H1 (cell line): ENCODE data around the gene LRTM1. TPM values are rescaled to one million over a fixed set of nuclear protein-coding genes. Genes with fewer than 3 reads are reported as not detected.

Source experiments
- CTCF ChIA-PET: fragments of 300-600 bp; sonication (Branson Sonifier 250); formaldehyde crosslinking; loops from one replicate; lab custom pipeline; 2021; ENCODE audit not compliant: partially characterized antibody; lab: Charles Lee
- POLR2A ChIA-PET: fragments of 300-600 bp; sonication (Branson Sonifier 250); formaldehyde crosslinking; loops from one replicate; lab custom pipeline; 2021; ENCODE audit warnings: inconsistent platforms; ENCODE audit not compliant: partially characterized antibody; lab: Charles Lee
- DNase-seq, 2 experiments: peaks; one replicate each; pipeline versions ENCODE4 v3.0.0 to v3.0.0-alpha.2; 2010 to 2022; ENCODE audit warnings: low spot score in 2 of 2, low read depth in 1 of 2, mixed read lengths in 1 of 2
- FAIRE-seq: peaks from 2 replicates; lab custom pipeline; 2011; peaks lifted over from hg19 to GRCh38; lab: Jason Lieb, UNC
- H2AFZ ChIP-seq: 2 replicates; pipeline ENCODE4 v1.8.1; 2012; ENCODE audit warnings: low read length, inconsistent platforms
- H2AK5ac ChIP-seq: 2 replicates; pipeline ENCODE4 v1.6.1; 2013; ENCODE audit warnings: low read depth, low read length
- H2BK120ac ChIP-seq: replicated peaks from 2 replicates; pipeline ENCODE3; 2013; ENCODE audit warnings: low read depth, low read length, inconsistent platforms
- H2BK12ac ChIP-seq: 2 replicates; pipeline ENCODE4 v1.6.1; 2013; ENCODE audit warnings: low read depth, low read length
- H2BK15ac ChIP-seq: 2 replicates; pipeline ENCODE4 v1.6.1; 2013; ENCODE audit warnings: low read length
- H2BK20ac ChIP-seq: 2 replicates; pipeline ENCODE4 v1.6.1; 2013; ENCODE audit warnings: low read length
- H2BK5ac ChIP-seq: 2 replicates; pipeline ENCODE4 v1.6.1; 2013; ENCODE audit warnings: low read depth, low read length
- H3K14ac ChIP-seq: 2 replicates; pipeline ENCODE4 v1.6.1; 2013; ENCODE audit warnings: inconsistent platforms; ENCODE audit not compliant: insufficient read length
- H3K18ac ChIP-seq: 2 replicates; pipeline ENCODE4 v1.6.1; 2013; ENCODE audit warnings: low read length; ENCODE audit errors: extremely low read depth
- H3K23ac ChIP-seq: 2 replicates; pipeline ENCODE4 v1.6.1; 2013; ENCODE audit warnings: inconsistent platforms; ENCODE audit not compliant: insufficient read length
- H3K23me2 ChIP-seq: 2 replicates; pipeline ENCODE4 v1.6.1; 2013; ENCODE audit warnings: low read depth, low read length
- H3K27ac ChIP-seq: 2 replicates; pipeline ENCODE4 v1.6.1; 2011; ENCODE audit warnings: low read depth, low read length, inconsistent platforms
- H3K27me3 ChIP-seq, 4 experiments: replicated peaks in 1 of 4; 1 replicate in 1 of 4; 2 replicates in 3 of 4; pipeline versions ENCODE4 v1.6.1 to v1.8.1; 2011 to 2013; ENCODE audit warnings: low read length in 3 of 4, mild to moderate bottlenecking in 3 of 4, inconsistent platforms in 2 of 4, mixed read lengths in 2 of 4, moderate library complexity in 1 of 4; ENCODE audit not compliant: control insufficient read depth in 3 of 4, insufficient read depth in 3 of 4; ENCODE audit errors: extremely low read depth in 1 of 4
- H3K36me3 ChIP-seq, 4 experiments: 2 replicates each; pipeline versions ENCODE4 v1.6.1 to v1.8.1; 2011 to 2013; ENCODE audit warnings: mild to moderate bottlenecking in 4 of 4, low read length in 3 of 4, moderate library complexity in 2 of 4, control low read depth in 1 of 4, inconsistent platforms in 1 of 4; ENCODE audit not compliant: insufficient read depth in 4 of 4, control insufficient read depth in 2 of 4
- H3K4ac ChIP-seq: replicated peaks from 2 replicates; pipeline ENCODE3; 2013; ENCODE audit warnings: low read length, low read depth, mixed read lengths, inconsistent platforms; ENCODE audit not compliant: insufficient read length
- H3K4me1 ChIP-seq, 4 experiments: replicated peaks in 1 of 4; 1 replicate in 1 of 4; 2 replicates in 3 of 4; pipeline versions ENCODE4 v1.6.1 to v1.8.1; 2011 to 2013; ENCODE audit warnings: low read length in 3 of 4, inconsistent platforms in 2 of 4, mixed read lengths in 1 of 4; ENCODE audit not compliant: insufficient read depth in 4 of 4, control insufficient read depth in 3 of 4
- H3K4me2 ChIP-seq, 2 experiments: 2 replicates each; pipeline versions ENCODE4 v1.6.1 to v1.8.1; 2011 to 2013; ENCODE audit warnings: low read depth in 2 of 2, low read length in 2 of 2, control low read depth in 1 of 2, inconsistent platforms in 1 of 2, mild to moderate bottlenecking in 1 of 2; ENCODE audit not compliant: insufficient read depth in 1 of 2
- H3K4me3 ChIP-seq, 4 experiments: fragments of 200-600, 300-600 bp in 1 of 4; sonication (generic), shearing (Covaris generic), sonication (Bioruptor Twin) in 1 of 4; 2 replicates each; pipeline versions ENCODE4 v1.5.1 to v1.8.1; 2011 to 2016; ENCODE audit warnings: low read length in 4 of 4, low read depth in 3 of 4, control low read depth in 2 of 4, inconsistent platforms in 2 of 4, mild to moderate bottlenecking in 2 of 4, mixed read lengths in 1 of 4, moderate library complexity in 1 of 4; ENCODE audit not compliant: insufficient read depth in 2 of 4; ENCODE audit errors: extremely low read depth in 1 of 4
- H3K56ac ChIP-seq: replicated peaks from 2 replicates; pipeline ENCODE3; 2013; ENCODE audit warnings: low read depth, mild to moderate bottlenecking, mixed read lengths, low read length, inconsistent platforms; ENCODE audit not compliant: insufficient read length
- H3K79me1 ChIP-seq: 2 replicates; pipeline ENCODE4 v1.6.1; 2013; ENCODE audit warnings: low read depth, low read length, control low read depth
- H3K79me2 ChIP-seq, 2 experiments: 2 replicates each; pipeline versions ENCODE4 v1.6.1 to v1.8.1; 2012 to 2013; ENCODE audit warnings: low read length in 2 of 2, mild to moderate bottlenecking in 2 of 2, inconsistent platforms in 1 of 2; ENCODE audit not compliant: insufficient read depth in 2 of 2, control insufficient read depth in 1 of 2
- H3K9ac ChIP-seq, 4 experiments: replicated peaks in 1 of 4; 1 replicate in 1 of 4; 2 replicates in 3 of 4; pipeline versions ENCODE4 v1.6.1 to v1.8.1; 2011 to 2013; ENCODE audit warnings: low read depth in 3 of 4, low read length in 3 of 4, control low read depth in 2 of 4, mild to moderate bottlenecking in 2 of 4, moderate library complexity in 2 of 4, inconsistent platforms in 1 of 4; ENCODE audit errors: extremely low read depth in 1 of 4
- H3K9me3 ChIP-seq, 2 experiments: 2 replicates each; pipeline versions ENCODE4 v1.6.1 to v1.8.1; 2012 to 2013; ENCODE audit warnings: mild to moderate bottlenecking in 2 of 2, moderate library complexity in 2 of 2, control low read depth in 1 of 2, inconsistent platforms in 1 of 2, low read depth in 1 of 2, low read length in 1 of 2, mixed read lengths in 1 of 2; ENCODE audit not compliant: insufficient read depth in 2 of 2
- H4K20me1 ChIP-seq, 2 experiments: replicated peaks in 1 of 2; 2 replicates each; pipeline versions ENCODE3 to v1.8.1; 2011 to 2013; ENCODE audit warnings: inconsistent platforms in 2 of 2, low read length in 2 of 2, mild to moderate bottlenecking in 1 of 2; ENCODE audit not compliant: insufficient read depth in 2 of 2, control insufficient read depth in 1 of 2
- H4K5ac ChIP-seq: 2 replicates; pipeline ENCODE4 v1.6.1; 2013; ENCODE audit warnings: low read length, low read depth, mixed read lengths, inconsistent platforms; ENCODE audit not compliant: insufficient read length
- H4K8ac ChIP-seq: 2 replicates; pipeline ENCODE4 v1.8.0; 2013; ENCODE audit warnings: mild to moderate bottlenecking, moderate library complexity, low read length, inconsistent platforms; ENCODE audit not compliant: insufficient read depth; ENCODE audit errors: extremely low read depth
- H4K91ac ChIP-seq: replicated peaks from 2 replicates; pipeline ENCODE3; 2013; ENCODE audit warnings: low read length, mixed read lengths, inconsistent platforms; ENCODE audit not compliant: insufficient read length
- CEBPB ChIP-seq: IDR thresholded peaks from 2 replicates; pipeline ENCODE4 v1.6.1; 2012; ENCODE audit warnings: low read depth, low read length
- CREB1 ChIP-seq: IDR thresholded peaks from 2 replicates; pipeline ENCODE4 v1.6.1; 2012; ENCODE audit warnings: inconsistent platforms
- SP4 ChIP-seq: IDR thresholded peaks from 2 replicates; pipeline ENCODE4 v1.6.1; 2012; ENCODE audit warnings: low read length, inconsistent platforms
- SRF ChIP-seq: IDR thresholded peaks from 2 replicates; pipeline ENCODE4 v1.6.1; 2011; ENCODE audit warnings: mild to moderate bottlenecking, low read depth, low read length, moderate library complexity
- WGBS, 2 experiments: shearing (Covaris generic) in 1 of 2; methylation state at CpG; one replicate each; pipeline versions ENCODE4 v1.1.6 to v1.1.7; 2013 to 2015; ENCODE audit warnings: low lambda C conversion rate in 2 of 2, mixed read lengths in 2 of 2, inconsistent platforms in 1 of 2, low coverage in 1 of 2, missing lambda C conversion rate in 1 of 2; ENCODE audit not compliant: insufficient replicate concordance in 2 of 2, insufficient coverage in 1 of 2, insufficient read length in 1 of 2; ENCODE audit errors: extremely low coverage in 1 of 2, missing lambda C conversion rate in 1 of 2; 5-methylcytosine and 5-hydroxymethylcytosine counted together
- polyA plus RNA-seq, 7 experiments: library from polyadenylated mRNA; depleted of rRNA in 3 of 7; stranded (reverse) in 5 of 7; unstranded in 2 of 7; fragments of >200 nt in 5 of 7; fragments of 200-250 nt in 2 of 7; gene quantifications; 1 replicate in 5 of 7; 2 replicates in 1 of 7; 4 replicates in 1 of 7; pipeline versions ENCODE4 v1.2.1 to v1.2.3, GENCODE V29; 2011 to 2013; ENCODE audit warnings: missing spikeins in 2 of 7, mixed read lengths in 2 of 7
- total RNA-seq: library from RNA; stranded (reverse); fragmentation: NEBNext Ultra II Directional; extraction: Animal tissue kit (Norgen Biotek cat#: 25700); gene quantifications from 2 replicates; pipeline ENCODE4 v1.2.1, GENCODE V29; 2021

Gene LRTM1
- total and polyA plus RNA-seq, 2 of the 8 experiments (the other 6 are each of a cell fraction or from before 2014, with no cell fraction given) = not detected

GRCh38 chr3:54874816-54875556 is 52.9 kb downstream of the LRTM1 start:
- peaks cover 2% of the 10 kb centered on the region; the same call in 1 of the 2 replicates for H3K23me2 ChIP-seq
- H3K36me3 ChIP-seq = no peaks in the 10 kb centered on the region
- no peaks in the 10 kb centered on the region for H3K9me3 ChIP-seq
- DNase-seq (no peak), FAIRE-seq (no peak)
- H2BK5ac ChIP-seq = no peak overlapping the region
- H3K79me2 ChIP-seq = no peaks in the 10 kb centered on the region
- no peak overlapping the region for H3K4me2 ChIP-seq
- no peak overlapping the region for H3K9ac ChIP-seq
- H3K18ac ChIP-seq = no peak overlapping the region
- no peak overlapping the region for H4K91ac ChIP-seq
- H4K20me1 ChIP-seq = peaks cover 0 to under 1% of the 10 kb centered on the region in 2 experiments
- H3K23ac ChIP-seq = no peak overlapping the region
- H3K14ac ChIP-seq = no peak overlapping the region
- H3K4me3 ChIP-seq = no peak overlapping the region
- H2AFZ ChIP-seq = no peak overlapping the region
- H4K8ac ChIP-seq = no peak overlapping the region
- H2BK12ac ChIP-seq = no peak overlapping the region
- H3K56ac ChIP-seq = no peak overlapping the region
- H2BK15ac ChIP-seq = no peak overlapping the region
- ChIA-PET CTCF (interaction anchor here (0.8 to 1.7 kb wide), 4 partner anchors 13 to 446 kb away, joined by 3 to 8 read pairs (median 3); no protein-coding TSS in a partner anchor), POLR2A (no interaction called here)
- no peak overlapping the region for H4K5ac ChIP-seq
- no peaks in the 10 kb centered on the region for H3K27me3 ChIP-seq
- no peak overlapping the region for H3K27ac ChIP-seq
- TF ChIP-seq CREB1 (no peak), SRF (no peak), SP4 (no peak), CEBPB (no peak)
- no peak overlapping the region for H2BK120ac ChIP-seq
- 94% methylated on average over 7 of the region's 7 CpGs; no CpG with 5 or more reads in 1 of the 2 experiments for WGBS, 2 experiments
- H3K79me1 ChIP-seq = no peaks in the 10 kb centered on the region
- peaks cover 0 to 3% (median 0%) of the 10 kb centered on the region in 4 experiments; a peak in 4 of 7 replicates for H3K4me1 ChIP-seq
- no peak overlapping the region for H2BK20ac ChIP-seq
- no peak overlapping the region for H2AK5ac ChIP-seq
- no peak overlapping the region for H3K4ac ChIP-seq
